Activated naive CD8-positive, alpha-beta T cell treated with anti-CD3 and anti-CD28 coated beads for 36 hours (primary cell): ENCODE measurements around the gene PRLH. TPM values are rescaled to one million over a fixed set of nuclear protein-coding genes. Genes with fewer than 3 reads are reported as not detected.

Experiments
- DNase-seq: peaks from one replicate; pipeline ENCODE4 v3.0.0; 2021
- H3K27ac Mint-ChIP-seq: one replicate; pipeline ENCODE4 v1.8.0; 2022; ENCODE audit warnings: mild to moderate bottlenecking, moderate library complexity, mixed read lengths
- H3K27me3 Mint-ChIP-seq: one replicate; pipeline ENCODE4 v1.8.0; 2022; ENCODE audit warnings: mild to moderate bottlenecking, mixed read lengths
- H3K36me3 Mint-ChIP-seq: one replicate; pipeline ENCODE4 v1.8.0; 2021; ENCODE audit warnings: mild to moderate bottlenecking, mixed read lengths
- H3K4me1 Mint-ChIP-seq: one replicate; pipeline ENCODE4 v1.8.0; 2021; ENCODE audit warnings: mixed read lengths
- H3K4me3 Mint-ChIP-seq: one replicate; pipeline ENCODE4 v1.8.0; 2022; ENCODE audit warnings: mild to moderate bottlenecking, moderate library complexity, mixed read lengths
- H3K9me3 Mint-ChIP-seq: one replicate; pipeline ENCODE4 v1.8.0; 2022; ENCODE audit warnings: mixed read lengths
- total RNA-seq, 2 experiments: library from RNA; stranded (reverse); gene quantifications; one replicate each; pipeline ENCODE4 v1.2.3, GENCODE V29; 2021

Gene PRLH
- total RNA-seq, 2 experiments from 2014 or later = not detected

GRCh38 chr2:237577956-237578870, 11.8 kb downstream of the PRLH start:
- no peaks in the 10 kb centered on the region for H3K27me3 Mint-ChIP-seq
- no peaks in the 10 kb centered on the region for H3K9me3 Mint-ChIP-seq
- no peaks in the 10 kb centered on the region for H3K36me3 Mint-ChIP-seq
- H3K4me3 Mint-ChIP-seq = no peak overlapping the region
- H3K4me1 Mint-ChIP-seq = peaks cover 4% of the 10 kb centered on the region
- no peak for DNase-seq
- H3K27ac Mint-ChIP-seq = no peak overlapping the region

DNA sequence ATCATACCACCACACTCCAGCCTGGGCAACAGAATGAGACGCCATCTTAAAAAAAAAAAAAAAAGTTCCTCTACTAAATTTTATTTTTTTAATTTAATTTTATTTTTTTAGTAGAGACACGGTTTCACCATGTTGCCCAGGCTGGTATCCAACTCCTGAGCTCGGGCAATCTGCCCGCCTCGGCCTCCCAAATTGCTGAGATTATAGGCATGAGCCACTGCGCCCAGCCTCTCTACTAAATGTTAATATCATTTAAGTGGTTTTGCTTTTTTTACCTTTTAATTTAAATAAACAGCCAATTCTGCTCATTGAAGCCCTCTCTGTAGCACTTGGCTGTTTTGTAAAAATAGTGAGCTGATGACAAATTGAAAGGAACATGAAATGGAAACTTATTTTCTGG, 15.0 kb downstream of the PRLH start:
- H3K27me3 Mint-ChIP-seq = no peaks in the 10 kb centered on the region
- no peak overlapping the region for H3K4me3 Mint-ChIP-seq
- peak overlapping the region; percentile 79 for H3K27ac Mint-ChIP-seq
- H3K36me3 Mint-ChIP-seq = no peaks in the 10 kb centered on the region
- peaks cover 4% of the 10 kb centered on the region for H3K4me1 Mint-ChIP-seq
- no peak for DNase-seq
- H3K9me3 Mint-ChIP-seq = no peaks in the 10 kb centered on the region

DNA sequence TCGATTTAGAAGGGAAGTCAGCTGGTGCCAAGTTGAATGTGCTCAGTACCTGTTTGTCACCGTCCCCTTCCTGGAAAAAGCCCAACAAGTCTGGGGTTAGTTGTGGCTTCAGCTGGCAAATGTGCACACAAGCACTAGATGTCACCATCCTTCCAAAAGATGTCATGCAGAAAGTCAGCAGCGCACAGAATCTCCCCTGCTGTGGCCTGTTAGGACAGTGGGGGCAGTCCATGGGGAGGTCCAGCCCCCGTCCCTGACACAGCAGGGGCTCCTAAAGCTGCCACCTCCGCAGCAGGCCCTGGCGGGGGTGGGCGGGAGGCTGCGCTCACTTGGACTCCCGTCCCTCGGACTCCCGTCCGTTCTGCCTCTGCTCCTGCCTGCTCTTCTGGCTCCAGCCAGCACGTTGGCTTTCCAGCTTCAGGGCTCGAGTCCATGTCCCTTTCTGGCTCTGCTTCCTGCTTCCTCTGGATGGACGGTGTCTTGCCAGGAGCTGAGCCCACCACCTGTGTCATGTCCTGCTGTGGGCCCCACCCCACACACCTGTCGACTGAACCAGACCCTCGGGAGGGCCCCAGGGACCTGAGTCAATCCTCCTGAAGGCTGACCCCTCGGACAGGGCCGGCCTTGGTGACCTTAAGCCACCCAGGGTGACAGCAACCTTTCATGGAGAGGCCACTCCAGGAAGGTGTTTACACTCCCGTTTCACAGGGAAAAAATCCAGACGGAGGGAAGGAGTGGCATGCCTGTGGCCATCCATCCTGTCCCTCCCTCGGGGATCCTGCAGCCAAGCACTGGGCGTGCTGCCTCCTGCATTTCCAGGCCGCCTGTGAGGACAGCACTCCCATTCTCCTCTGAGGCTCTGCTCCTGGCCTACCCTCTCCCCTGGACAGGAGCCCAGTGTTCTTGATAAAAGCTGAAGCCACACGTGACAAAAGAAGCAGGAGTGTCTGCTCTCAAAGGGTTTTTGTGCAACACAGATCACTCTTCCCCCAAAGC, 15.7 kb downstream of the PRLH start:
- Mint-ChIP-seq H3K36me3 (no peaks in the 10 kb centered on the region), H3K27ac (peak overlapping the region; percentile 79), H3K4me3 (no peak overlapping the region), H3K27me3 (no peaks in the 10 kb centered on the region), H3K4me1 (peaks cover 4% of the 10 kb centered on the region), H3K9me3 (no peaks in the 10 kb centered on the region)
- peak; percentile 70 for DNase-seq

GRCh38 chr2:237583385-237584295, 17.3 kb downstream of the PRLH start:
- Mint-ChIP-seq H3K4me1 (peaks cover 4% of the 10 kb centered on the region), H3K9me3 (no peaks in the 10 kb centered on the region), H3K4me3 (no peak overlapping the region), H3K36me3 (no peaks in the 10 kb centered on the region), H3K27me3 (no peaks in the 10 kb centered on the region), H3K27ac (no peak overlapping the region)
- DNase-seq = no peak

GRCh38 chr2:237585590-237586221, 19.3 kb downstream of the PRLH start:
- no peaks in the 10 kb centered on the region for H3K9me3 Mint-ChIP-seq
- no peak for DNase-seq
- no peak overlapping the region for H3K4me3 Mint-ChIP-seq
- H3K36me3 Mint-ChIP-seq = no peaks in the 10 kb centered on the region
- peaks cover 6% of the 10 kb centered on the region for H3K4me1 Mint-ChIP-seq
- no peak overlapping the region for H3K27ac Mint-ChIP-seq
- H3K27me3 Mint-ChIP-seq = no peaks in the 10 kb centered on the region

DNA sequence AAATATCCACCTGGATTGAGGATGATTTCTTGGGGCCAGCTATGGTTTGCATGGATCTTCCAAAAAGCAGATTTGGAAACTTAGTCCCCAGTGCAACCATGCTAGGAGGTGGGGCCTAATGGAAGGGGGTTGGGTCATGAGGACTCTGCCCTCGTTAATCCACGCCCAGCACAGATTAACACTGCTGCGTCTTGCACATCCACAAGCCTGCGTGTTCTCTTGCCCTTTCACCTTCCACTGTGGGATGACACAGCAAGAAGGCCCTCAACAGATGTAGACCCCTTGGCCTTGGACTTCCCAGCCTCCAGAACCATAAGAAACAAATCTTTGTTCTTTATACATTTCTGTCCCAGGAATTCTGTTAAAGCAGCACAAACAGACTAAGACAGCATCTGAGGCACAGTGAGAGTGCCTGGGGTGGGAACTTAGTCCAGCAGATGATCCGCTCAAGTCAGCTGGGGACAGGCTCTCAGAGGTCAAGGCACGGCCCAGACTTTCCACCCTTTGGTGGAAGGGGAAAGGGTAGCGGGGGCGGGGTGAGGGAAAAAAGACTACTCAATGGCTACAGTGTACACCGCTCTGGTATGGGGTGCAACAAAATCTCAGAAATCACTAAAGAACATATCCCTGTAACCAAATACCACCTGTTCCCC, 21.8 kb downstream of the PRLH start:
- Mint-ChIP-seq H3K27ac (no peak overlapping the region), H3K27me3 (no peaks in the 10 kb centered on the region), H3K4me1 (peaks cover 11% of the 10 kb centered on the region), H3K36me3 (no peaks in the 10 kb centered on the region), H3K9me3 (no peaks in the 10 kb centered on the region), H3K4me3 (no peak overlapping the region)
- DNase-seq = no peak

- Mint-ChIP-seq H3K4me3 (no peak within 1 kb of the TSS), H3K9me3 (no peaks in the 10 kb centered on the region), H3K36me3 (no peaks in the 10 kb centered on the region), H3K27me3 (no peaks in the 10 kb centered on the region), H3K4me1 (peaks cover 11% of the 10 kb centered on the region), H3K27ac (peak within 1 kb of the TSS; percentile 8)
- DNase-seq = no peak
Observed at GRCh38 chr2:237590272-237591140, 24.1 kb downstream of the PRLH start, which contains the start of gene RAB17. RAB17 (minus strand) TSS chr2:237590734; CDS start chr2:237586154, 4,580 bp downstream.

- no peak for DNase-seq
- H3K4me1 Mint-ChIP-seq = peaks cover 11% of the 10 kb centered on the region
- H3K9me3 Mint-ChIP-seq = no peaks in the 10 kb centered on the region
- peak overlapping the region; percentile 8 for H3K27ac Mint-ChIP-seq
- no peak overlapping the region for H3K4me3 Mint-ChIP-seq
- no peaks in the 10 kb centered on the region for H3K27me3 Mint-ChIP-seq
- H3K36me3 Mint-ChIP-seq = no peaks in the 10 kb centered on the region
Observed at GRCh38 chr2:237591141-237591881, 24.9 kb downstream of the PRLH start.

GRCh38 chr2:237592425-237592980, 26.1 kb downstream of the PRLH start:
- H3K27ac Mint-ChIP-seq = no peak overlapping the region
- H3K36me3 Mint-ChIP-seq = no peaks in the 10 kb centered on the region
- H3K4me1 Mint-ChIP-seq = peaks cover 11% of the 10 kb centered on the region
- DNase-seq = no peak
- no peaks in the 10 kb centered on the region for H3K9me3 Mint-ChIP-seq
- no peak overlapping the region for H3K4me3 Mint-ChIP-seq
- H3K27me3 Mint-ChIP-seq = no peaks in the 10 kb centered on the region

GRCh38 chr2:237593036-237593435, 26.7 kb downstream of the PRLH start:
- H3K9me3 Mint-ChIP-seq = no peaks in the 10 kb centered on the region
- H3K27me3 Mint-ChIP-seq = no peaks in the 10 kb centered on the region
- H3K4me3 Mint-ChIP-seq = no peak overlapping the region
- H3K36me3 Mint-ChIP-seq = no peaks in the 10 kb centered on the region
- H3K27ac Mint-ChIP-seq = no peak overlapping the region
- H3K4me1 Mint-ChIP-seq = peaks cover 11% of the 10 kb centered on the region
- no peak for DNase-seq

DNA sequence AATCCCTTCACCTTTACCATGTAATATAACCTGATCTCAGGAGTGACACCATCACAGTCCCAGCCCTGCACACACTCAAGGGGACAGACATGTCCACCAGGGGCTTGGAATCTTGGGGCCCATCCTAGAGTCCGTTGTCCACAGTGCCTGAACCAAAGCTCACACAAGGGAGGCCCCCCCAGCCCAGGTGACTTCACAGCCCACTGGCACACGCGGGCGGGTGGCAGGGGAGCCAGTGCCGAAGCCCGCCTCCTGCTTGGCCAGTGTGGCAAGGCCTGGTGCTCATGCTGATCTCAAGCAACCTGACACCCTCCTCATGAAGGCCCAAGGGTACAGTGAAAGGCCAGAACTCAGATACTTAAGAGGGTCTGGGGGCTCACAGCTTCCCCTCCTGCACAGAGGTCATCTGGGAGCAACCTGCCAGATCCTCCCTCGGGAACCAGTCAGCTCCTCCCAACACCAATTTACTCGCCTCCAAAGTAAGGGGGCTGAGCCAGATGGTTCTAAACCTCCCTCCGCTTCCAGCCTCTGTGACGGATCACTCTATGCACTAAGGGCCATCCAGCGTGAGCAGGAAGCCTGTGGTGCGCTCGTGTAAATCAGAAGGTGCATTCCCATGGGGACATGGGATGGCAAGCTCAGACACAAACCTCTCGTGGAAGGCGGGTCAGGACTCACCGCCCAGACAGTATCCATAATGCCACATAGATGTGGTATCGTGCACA, 27.4 kb downstream of the PRLH start:
- H3K27ac Mint-ChIP-seq = no peak overlapping the region

GRCh38 chr2:237594514-237594871, 28.1 kb downstream of the PRLH start:
- Mint-ChIP-seq H3K27me3 (no peaks in the 10 kb centered on the region), H3K4me1 (peaks cover 11% of the 10 kb centered on the region), H3K9me3 (no peaks in the 10 kb centered on the region), H3K36me3 (no peaks in the 10 kb centered on the region), H3K27ac (no peak overlapping the region), H3K4me3 (no peak overlapping the region)
- DNase-seq = no peak

More for the DNA sequence above, 27.4 kb downstream of the PRLH start:
- no peaks in the 10 kb centered on the region for H3K36me3 Mint-ChIP-seq
- H3K4me3 Mint-ChIP-seq = no peak overlapping the region
- no peak for DNase-seq
- peaks cover 11% of the 10 kb centered on the region for H3K4me1 Mint-ChIP-seq
- H3K27me3 Mint-ChIP-seq = no peaks in the 10 kb centered on the region
- no peaks in the 10 kb centered on the region for H3K9me3 Mint-ChIP-seq
